Activated T-cell treated with anti-CD3 and anti-CD28 coated beads, Interleukin-2, amount 50 U/mL, for 1 hour (primary cell): ENCODE measurements around the gene ENKUR.

Experiments
- DNase-seq: peaks from one replicate; pipeline ENCODE4 v3.0.0-alpha.2; 2020

Gene ENKUR

GRCh38 chr10:25015828-25016375 lies at the start of gene ENKUR:
TSS of gene ENKUR (minus strand) at chr10:25016158. CDS start at chr10:25015936, 222 bp downstream.
- DNase-seq, result peak; percentile 86

- no peak for DNase-seq
Measured at GRCh38 chr10:25064401-25064800, 48.4 kb upstream of the ENKUR start.

GRCh38 chr10:25063644-25064043 lies 47.7 kb upstream of the ENKUR start:
- DNase-seq, result no peak

GRCh38 chr10:25063157-25063556 lies 47.2 kb upstream of the ENKUR start:
- no peak for DNase-seq

- DNase-seq, result no peak
Measured at GRCh38 chr10:25061711-25062449, 45.9 kb upstream of the ENKUR start.

GRCh38 chr10:25061125-25061524 lies 45.2 kb upstream of the ENKUR start:
- no peak for DNase-seq

- DNase-seq, result no peak
Measured at GRCh38 chr10:25059990-25060389, 44.0 kb upstream of the ENKUR start.

GRCh38 chr10:25057886-25058285 lies 41.9 kb upstream of the ENKUR start:
- no peak for DNase-seq

GRCh38 chr10:25056726-25057125 lies 40.8 kb upstream of the ENKUR start:
- no peak for DNase-seq

- DNase-seq, result no peak
Measured at GRCh38 chr10:25052012-25052411, 36.1 kb upstream of the ENKUR start.

- DNase-seq, result no peak
Measured at GRCh38 chr10:25050402-25050801, 34.4 kb upstream of the ENKUR start.

- no peak for DNase-seq
Measured at GRCh38 chr10:25049966-25050365, 34.0 kb upstream of the ENKUR start.

- DNase-seq, result no peak
Measured at GRCh38 chr10:25048450-25048849, 32.5 kb upstream of the ENKUR start.

- no peak for DNase-seq
Measured at GRCh38 chr10:25047591-25048301, 31.8 kb upstream of the ENKUR start.

GRCh38 chr10:25047088-25047487 lies 31.1 kb upstream of the ENKUR start:
- DNase-seq, result no peak

GRCh38 chr10:25046641-25047040 lies 30.7 kb upstream of the ENKUR start:
- DNase-seq, result no peak

GRCh38 chr10:25039531-25039930 lies 23.6 kb upstream of the ENKUR start:
- no peak for DNase-seq

- no peak for DNase-seq
Measured at GRCh38 chr10:25038325-25038724, 22.4 kb upstream of the ENKUR start.

GRCh38 chr10:25036381-25036780 lies 20.4 kb upstream of the ENKUR start:
- no peak for DNase-seq

GRCh38 chr10:25029519-25029918 lies 13.6 kb upstream of the ENKUR start:
- no peak for DNase-seq

- no peak for DNase-seq
Measured at GRCh38 chr10:25028711-25029110, 12.8 kb upstream of the ENKUR start.

- no peak for DNase-seq
Measured at GRCh38 chr10:25026463-25026862, 10.5 kb upstream of the ENKUR start.

GRCh38 chr10:25024528-25024927 lies 8.6 kb upstream of the ENKUR start:
- no peak for DNase-seq

GRCh38 chr10:25023278-25023677 lies 7.3 kb upstream of the ENKUR start:
- DNase-seq, result no peak
